GM18526 (cell line): Measurements from ENCODE around the gene BCAP29.

Source experiments
- POLR2A ChIP-seq: IDR thresholded peaks from 3 replicates; pipeline ENCODE4 v1.6.1; 2011; ENCODE audit not compliant: insufficient read length; ENCODE audit errors: extremely low read depth

Gene BCAP29

GRCh38 chr7:107573537-107573936, 6.5 kb upstream of the BCAP29 start:
- TF ChIP-seq POLR2A: no peak

- TF ChIP-seq POLR2A: no peak
Measured at GRCh38 chr7:107579554-107579884, 527 bp upstream of the BCAP29 start.

GRCh38 chr7:107580716-107581383, 804 bp downstream of the BCAP29 start:
- TF ChIP-seq POLR2A: no peak

- no peak for TF ChIP-seq POLR2A
Measured at GRCh38 chr7:107581387-107582013, 1.5 kb downstream of the BCAP29 start.

- TF ChIP-seq POLR2A: no peak
Measured at GRCh38 chr7:107582875-107583274, 2.8 kb downstream of the BCAP29 start.

GRCh38 chr7:107584716-107585115, 4.7 kb downstream of the BCAP29 start:
- no peak for TF ChIP-seq POLR2A

GRCh38 chr7:107588529-107589130, 8.6 kb downstream of the BCAP29 start:
- TF ChIP-seq POLR2A: no peak

- no peak for TF ChIP-seq POLR2A
Measured at GRCh38 chr7:107591421-107591820, 11.4 kb downstream of the BCAP29 start.

- no peak for TF ChIP-seq POLR2A
Measured at GRCh38 chr7:107592361-107593024, 12.4 kb downstream of the BCAP29 start.

GRCh38 chr7:107593025-107593410, 13.0 kb downstream of the BCAP29 start:
- no peak for TF ChIP-seq POLR2A

GRCh38 chr7:107594961-107595737, 15.1 kb downstream of the BCAP29 start:
- TF ChIP-seq POLR2A: no peak

- no peak for TF ChIP-seq POLR2A
Measured at GRCh38 chr7:107596881-107597581, 17.0 kb downstream of the BCAP29 start.

- TF ChIP-seq POLR2A: no peak
Measured at GRCh38 chr7:107597582-107597916, 17.5 kb downstream of the BCAP29 start.

- TF ChIP-seq POLR2A: no peak
Measured at GRCh38 chr7:107597953-107598352, 17.9 kb downstream of the BCAP29 start.

- TF ChIP-seq POLR2A: no peak
Measured at GRCh38 chr7:107599262-107599661, 19.2 kb downstream of the BCAP29 start.
